Sigmoid colon (tissue), 7 donors: ENCODE results near the gene VSIG1. TPM values are rescaled to one million over a fixed set of nuclear protein-coding genes. Genes with fewer than 3 reads are reported as not detected.

Experiments used
- DNase-seq: peaks from one replicate; pipeline ENCODE4 v3.0.0-alpha.2; 2019
- H3K27ac ChIP-seq, 4 donors: fragments of 200-600 bp; sonication (generic); one replicate each; pipeline ENCODE4 v1.5.1; 2016 to 2019; ENCODE audit warnings: mild to moderate bottlenecking in 1 of 4
- H3K27me3 ChIP-seq, 3 donors: fragments of 200-600 bp; sonication (generic); one replicate each; pipeline ENCODE4 v1.5.1; 2019; ENCODE audit warnings: mild to moderate bottlenecking in 1 of 3
- H3K36me3 ChIP-seq, 4 donors: fragments of 200-600 bp; sonication (generic); one replicate each; pipeline ENCODE4 v1.5.1; 2016 to 2019
- H3K4me1 ChIP-seq, 4 donors: fragments of 200-600 bp; sonication (generic); one replicate each; pipeline ENCODE4 v1.5.1; 2017 to 2019
- H3K4me3 ChIP-seq, 4 donors: fragments of 200-600 bp; sonication (generic); one replicate each; pipeline ENCODE4 v1.5.1; 2017 to 2019; ENCODE audit warnings: mild to moderate bottlenecking in 2 of 4, moderate library complexity in 1 of 4
- H3K9me3 ChIP-seq, 4 donors: fragments of 200-600 bp in 3 of 4; sonication (generic) in 3 of 4; one replicate each; pipeline versions ENCODE4 v1.5.1 to v1.6.1; 2013 to 2019
- EP300 ChIP-seq, 4 donors: sonication (generic); formaldehyde crosslinking; IDR thresholded peaks; one replicate each; pipeline ENCODE4 v1.6.1; 2017; ENCODE audit warnings: antibody characterized with exemption in 4 of 4
- POLR2A ChIP-seq, 2 donors: fragments of 450-650 bp; IDR thresholded peaks; one replicate each; pipeline ENCODE4 v1.6.1; 2016; ENCODE audit warnings: antibody characterized with exemption in 2 of 2, mild to moderate bottlenecking in 2 of 2, moderate library complexity in 2 of 2
- POLR2AphosphoS5 ChIP-seq, 4 donors: sonication (generic); formaldehyde crosslinking; IDR thresholded peaks; one replicate each; pipeline ENCODE4 v1.6.1; 2017; ENCODE audit warnings: antibody characterized with exemption in 4 of 4
- WGBS, 2 donors: extraction: QIAGEN DNeasy Blood & Tissue Kit; methylation state at CpG; one replicate each; pipeline ENCODE4 v1.1.7; 2013; 5-methylcytosine and 5-hydroxymethylcytosine counted together
- intact Hi-C: fragments of 100-400 bp; cut with DNase I; formaldehyde crosslinking; loops from one replicate; pipeline ENCODE4 v1.15.1; 2023
- polyA plus RNA-seq, 3 donors: library from polyadenylated mRNA; stranded (reverse); fragments of 200-250 nt; gene quantifications; one replicate each; pipeline ENCODE4 v1.2.3, GENCODE V29; 2013
- total RNA-seq, 4 donors: library from RNA; depleted of rRNA; stranded (reverse); fragments of >200 nt; gene quantifications; one replicate each; pipeline ENCODE4 v1.1.0, GENCODE V29; 2016
- TF ChIP-seq, protein P1 (sequence below), 4 experiments: fragments of 450-650 bp in 3 of 4; fragments of 200-600 bp in 1 of 4; IDR thresholded peaks; one replicate each; pipeline ENCODE4 v1.5.1; 2016 to 2019; ENCODE audit warnings: antibody characterized with exemption in 4 of 4, mild to moderate bottlenecking in 3 of 4, moderate library complexity in 2 of 4
- donor health status: healthy with polysubstance abuse.
- donor health status: Bipolar disorder and iron deficiency.
- donor health status: healthy.

VSIG1 gene
- total and polyA plus RNA-seq, 7 donors: 0.36 to 0.64 TPM; not detected in 5

DNA sequence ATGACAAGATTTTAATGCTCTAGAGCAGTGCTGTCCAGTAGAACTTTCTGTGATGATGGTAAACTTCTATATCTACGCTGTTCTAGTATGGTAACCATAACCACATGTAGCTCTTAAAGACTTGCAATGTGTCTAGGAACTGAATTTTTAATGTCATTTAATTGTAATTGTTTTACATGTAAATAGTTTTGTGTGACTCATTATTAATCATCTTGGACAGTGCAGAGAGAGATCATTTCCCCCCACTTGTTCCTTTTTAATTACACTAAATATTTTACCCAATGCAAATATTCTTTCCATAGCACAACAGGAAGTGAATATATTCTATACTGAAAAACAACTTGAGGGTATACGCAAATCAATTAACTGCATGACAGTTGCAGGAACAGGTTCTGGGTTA, 52.5 kb downstream of the VSIG1 start:
- no peaks in the 10 kb centered on the region for H3K27me3 ChIP-seq
- TF ChIP-seq, protein P1, sequence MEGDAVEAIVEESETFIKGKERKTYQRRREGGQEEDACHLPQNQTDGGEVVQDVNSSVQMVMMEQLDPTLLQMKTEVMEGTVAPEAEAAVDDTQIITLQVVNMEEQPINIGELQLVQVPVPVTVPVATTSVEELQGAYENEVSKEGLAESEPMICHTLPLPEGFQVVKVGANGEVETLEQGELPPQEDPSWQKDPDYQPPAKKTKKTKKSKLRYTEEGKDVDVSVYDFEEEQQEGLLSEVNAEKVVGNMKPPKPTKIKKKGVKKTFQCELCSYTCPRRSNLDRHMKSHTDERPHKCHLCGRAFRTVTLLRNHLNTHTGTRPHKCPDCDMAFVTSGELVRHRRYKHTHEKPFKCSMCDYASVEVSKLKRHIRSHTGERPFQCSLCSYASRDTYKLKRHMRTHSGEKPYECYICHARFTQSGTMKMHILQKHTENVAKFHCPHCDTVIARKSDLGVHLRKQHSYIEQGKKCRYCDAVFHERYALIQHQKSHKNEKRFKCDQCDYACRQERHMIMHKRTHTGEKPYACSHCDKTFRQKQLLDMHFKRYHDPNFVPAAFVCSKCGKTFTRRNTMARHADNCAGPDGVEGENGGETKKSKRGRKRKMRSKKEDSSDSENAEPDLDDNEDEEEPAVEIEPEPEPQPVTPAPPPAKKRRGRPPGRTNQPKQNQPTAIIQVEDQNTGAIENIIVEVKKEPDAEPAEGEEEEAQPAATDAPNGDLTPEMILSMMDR (IDR thresholded peaks at IDR 0.05): no peak
- no peak for TF ChIP-seq POLR2AphosphoS5 (IDR thresholded peaks at IDR 0.05)
- TF ChIP-seq EP300 (IDR thresholded peaks at IDR 0.05): no peak
- TF ChIP-seq POLR2A (IDR thresholded peaks at IDR 0.05): no peak
- 95 to 99% methylated on average over 2 of the region's 2 CpGs for WGBS, 2 donors
- intact Hi-C loops: no loop called here
- DNase-seq: no peak
- no peaks in the 10 kb centered on the region for H3K36me3 ChIP-seq
- peaks cover 0 to 3% (median 0%) of the 10 kb centered on the region in 4 donors for H3K4me1 ChIP-seq
- no peak overlapping the region for H3K27ac ChIP-seq
- no peak overlapping the region for H3K4me3 ChIP-seq
- H3K9me3 ChIP-seq: no peaks in the 10 kb centered on the region

DNA sequence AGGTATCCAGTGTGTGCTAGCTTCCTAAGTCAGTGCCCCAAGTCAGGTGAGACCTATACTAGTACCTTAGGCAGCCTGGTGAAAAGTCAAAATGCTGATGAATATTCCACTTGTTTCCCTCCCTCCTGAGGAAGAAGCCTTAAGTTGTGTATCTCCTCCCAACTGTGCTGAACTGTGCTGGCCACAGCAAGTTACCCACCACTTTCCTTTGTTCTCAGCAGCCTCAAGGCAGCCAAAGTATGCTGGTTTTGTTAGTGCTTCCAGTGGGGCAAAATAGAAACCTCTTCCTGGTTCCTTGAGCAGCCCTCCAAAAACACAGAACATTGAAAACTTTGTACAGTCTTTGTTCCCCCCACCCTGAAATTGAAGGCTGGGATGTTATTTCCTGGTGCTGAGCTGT, 60.6 kb downstream of the VSIG1 start:
- intact Hi-C loops: no loop called here
- Histone ChIP-seq H3K9me3 (no peaks in the 10 kb centered on the region), H3K27me3 (no peaks in the 10 kb centered on the region), H3K4me3 (no peak overlapping the region), H3K4me1 (no peaks in the 10 kb centered on the region), H3K36me3 (no peaks in the 10 kb centered on the region), H3K27ac (no peak overlapping the region)
- DNase-seq: no peak
- TF ChIP-seq, protein P1 (IDR thresholded peaks at IDR 0.05): no peak
- no peak for TF ChIP-seq POLR2A (IDR thresholded peaks at IDR 0.05)
- no peak for TF ChIP-seq POLR2AphosphoS5 (IDR thresholded peaks at IDR 0.05)
- no peak for TF ChIP-seq EP300 (IDR thresholded peaks at IDR 0.05)

DNA sequence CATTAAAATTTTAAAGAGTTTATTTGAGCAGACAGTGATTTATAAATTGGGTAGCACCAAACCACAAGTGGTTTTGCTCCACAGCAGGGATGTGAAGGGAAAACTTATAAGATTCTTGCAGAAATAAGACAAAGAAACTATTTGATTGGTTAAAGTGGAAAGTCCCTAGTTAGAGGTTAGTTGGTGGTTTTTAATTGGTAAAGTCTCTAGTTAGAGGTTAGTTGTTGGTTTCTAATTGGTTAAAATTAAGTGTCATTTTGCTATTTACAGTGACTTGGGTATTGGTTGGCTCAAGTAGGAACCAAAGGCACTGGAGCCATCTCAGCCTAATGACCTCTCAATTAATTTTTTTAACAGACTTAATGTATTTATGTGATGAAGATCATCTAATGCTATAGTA, 69.7 kb downstream of the VSIG1 start:
- H3K27me3 ChIP-seq: no peaks in the 10 kb centered on the region
- DNase-seq: no peak
- TF ChIP-seq, protein P1 (IDR thresholded peaks at IDR 0.05): no peak
- TF ChIP-seq POLR2AphosphoS5 (IDR thresholded peaks at IDR 0.05) (no peak), EP300 (IDR thresholded peaks at IDR 0.05) (no peak), POLR2A (IDR thresholded peaks at IDR 0.05) (no peak)
- H3K4me3 ChIP-seq: no peak overlapping the region
- intact Hi-C loops: no loop called here
- peaks cover 0 to 8% (median 0%) of the 10 kb centered on the region in 4 donors for H3K4me1 ChIP-seq
- H3K27ac ChIP-seq: no peak overlapping the region
- H3K9me3 ChIP-seq: no peaks in the 10 kb centered on the region
- no peaks in the 10 kb centered on the region for H3K36me3 ChIP-seq

DNA sequence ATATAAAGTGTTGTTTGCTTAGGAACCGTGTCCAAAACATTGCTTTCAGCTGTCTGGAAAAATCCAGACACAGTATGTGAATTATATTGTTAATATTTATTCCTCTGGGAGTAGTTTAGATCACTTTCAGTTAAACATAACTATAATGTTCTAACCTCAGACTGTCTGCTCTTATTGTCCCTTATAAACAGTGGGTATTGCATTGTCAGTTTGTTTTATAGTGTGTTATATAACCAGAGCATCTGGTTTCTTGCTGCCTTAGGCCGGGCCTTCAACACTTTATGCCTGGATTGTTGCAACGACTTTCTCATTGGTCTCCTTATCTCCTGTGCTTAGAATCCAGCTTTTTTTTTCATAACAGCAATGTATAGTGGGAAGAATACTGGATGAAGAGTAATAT, 73.1 kb downstream of the VSIG1 start:
- 14 to 61% methylated on average over 3 of the region's 3 CpGs for WGBS, 2 donors
- Histone ChIP-seq H3K9me3 (no peaks in the 10 kb centered on the region), H3K4me1 (peaks cover 0 to 15% (median 2%) of the 10 kb centered on the region in 4 donors), H3K36me3 (no peaks in the 10 kb centered on the region), H3K4me3 (no peak overlapping the region), H3K27me3 (no peaks in the 10 kb centered on the region), H3K27ac (peak overlapping the region in 3 of 4 donors; percentile 31 to 35 (median 34))
- DNase-seq: no peak
- intact Hi-C loops: no loop called here
- TF ChIP-seq POLR2AphosphoS5 (IDR thresholded peaks at IDR 0.05): peak; percentile 41 to 84 (median 76)
- peak in 1 of 4 donors; percentile 37 for TF ChIP-seq EP300 (IDR thresholded peaks at IDR 0.05)
- TF ChIP-seq POLR2A (IDR thresholded peaks at IDR 0.05): no peak
- TF ChIP-seq, protein P1 (IDR thresholded peaks at IDR 0.05): no peak

DNA sequence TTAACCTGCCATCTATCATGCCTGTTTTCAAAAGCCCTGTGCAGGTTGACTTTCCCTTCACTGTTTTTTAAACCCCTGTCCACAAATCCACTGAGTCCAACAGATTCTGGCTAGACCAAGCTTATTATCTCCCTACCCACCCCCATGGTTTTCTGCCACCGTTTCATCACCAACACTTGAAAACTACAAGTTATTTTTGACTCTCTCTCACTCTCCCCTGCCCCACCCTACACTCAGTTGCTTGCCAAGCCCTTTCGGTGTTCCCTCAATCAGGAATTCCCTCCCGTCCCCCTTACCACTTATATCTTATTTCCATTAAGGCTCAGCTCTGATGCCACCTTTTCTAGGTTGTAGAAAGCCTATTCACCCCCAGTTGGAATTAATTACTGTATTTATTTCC, 76.4 kb downstream of the VSIG1 start:
- no peaks in the 10 kb centered on the region for H3K9me3 ChIP-seq
- H3K27ac ChIP-seq: no peak overlapping the region
- H3K27me3 ChIP-seq: no peaks in the 10 kb centered on the region
- H3K36me3 ChIP-seq: no peaks in the 10 kb centered on the region
- no peak overlapping the region for H3K4me3 ChIP-seq
- TF ChIP-seq EP300 (IDR thresholded peaks at IDR 0.05) (no peak), POLR2AphosphoS5 (IDR thresholded peaks at IDR 0.05) (no peak)
- DNase-seq: no peak
- peaks cover 0 to 15% (median 2%) of the 10 kb centered on the region in 4 donors for H3K4me1 ChIP-seq
- intact Hi-C loops: no loop called here
- WGBS, 2 donors: 28 to 66% methylated on average over 3 of the region's 3 CpGs
